Stimulated activated CD8-positive, alpha-beta memory T cell treated with anti-CD3 and anti-CD28 coated beads, Interleukin-12 subunit alpha, Interleukin-12 subunit beta, amount 100 ng/mL, for 24 hours (primary cell): ENCODE results near the gene FAM83B.
"Not testable (repeated sequence)": the region's sequence is repeated elsewhere in the genome, so short reads cannot be mapped to it uniquely, and the experiment has no call there.

ENCODE experiments used
- DNase-seq: peaks from one replicate; pipeline ENCODE4 v3.0.0-alpha.2; 2020; ENCODE audit errors: extremely low read depth

The FAM83B gene

GRCh38 chr6:54846243-54846856, at the start of gene FAM83B:
TSS of gene FAM83B (plus strand) at chr6:54846771. CDS start at chr6:54870247, 23,476 bp downstream.
- no peak for DNase-seq

- not testable (repeated sequence) for DNase-seq
These were observed 49.7 kb upstream of the FAM83B start for GRCh38 chr6:54796918-54797317.

- DNase-seq: no peak
These were observed 46.4 kb upstream of the FAM83B start for GRCh38 chr6:54800050-54800600.

GRCh38 chr6:54801244-54801643, 45.3 kb upstream of the FAM83B start:
- DNase-seq: no peak

- DNase-seq: no peak
These were observed 44.9 kb upstream of the FAM83B start for GRCh38 chr6:54801669-54802068.

- DNase-seq: no peak
These were observed 43.6 kb upstream of the FAM83B start for GRCh38 chr6:54802775-54803634.

- no peak for DNase-seq
These were observed 41.5 kb upstream of the FAM83B start for GRCh38 chr6:54805077-54805476.

- DNase-seq: no peak
These were observed 36.4 kb upstream of the FAM83B start for GRCh38 chr6:54810147-54810546.

- no peak for DNase-seq
These were observed 32.7 kb upstream of the FAM83B start for GRCh38 chr6:54813892-54814291.

- no peak for DNase-seq
These were observed 29.3 kb upstream of the FAM83B start for GRCh38 chr6:54817236-54817635.

- no peak for DNase-seq
These were observed 28.7 kb upstream of the FAM83B start for GRCh38 chr6:54817834-54818233.

- DNase-seq: not testable (repeated sequence)
These were observed 22.3 kb upstream of the FAM83B start for GRCh38 chr6:54824225-54824624.

- no peak for DNase-seq
These were observed 19.6 kb upstream of the FAM83B start for GRCh38 chr6:54827010-54827409.

GRCh38 chr6:54830216-54830615, 16.4 kb upstream of the FAM83B start:
- no peak for DNase-seq

GRCh38 chr6:54835176-54835575, 11.4 kb upstream of the FAM83B start:
- no peak for DNase-seq

- DNase-seq: no peak
These were observed 495 bp downstream of the FAM83B start for GRCh38 chr6:54846857-54847674.

- no peak for DNase-seq
These were observed 1.4 kb downstream of the FAM83B start for GRCh38 chr6:54847799-54848597.

- no peak for DNase-seq
These were observed 3.5 kb downstream of the FAM83B start for GRCh38 chr6:54850114-54850513.

GRCh38 chr6:54856129-54856528, 9.6 kb downstream of the FAM83B start:
- DNase-seq: no peak

GRCh38 chr6:54860132-54860531, 13.6 kb downstream of the FAM83B start:
- no peak for DNase-seq

- DNase-seq: no peak
These were observed 14.2 kb downstream of the FAM83B start for GRCh38 chr6:54860739-54861138.
